ENCODE results near the gene TMEM143. TPM values are rescaled to one million over a fixed set of nuclear protein-coding genes. Genes with fewer than 3 reads are reported as not detected.

TMEM143 gene
- total and polyA plus RNA-seq, 4 donors: 3.2 to 10.2 (median 6.7) TPM

GRCh38 chr19:48393559-48394330 lies 30.0 kb upstream of the TMEM143 start, which contains the start of gene GRIN2D:
Gene GRIN2D, plus strand, starts transcription at chr19:48393668. Its CDS starts 4,725 bp downstream, at chr19:48398393.
- WGBS: 4% methylated on average over 40 of the region's 40 CpGs
- no peak within 1 kb of the TSS for H3K9ac ChIP-seq (ENCODE audit: low read depth in 1 of 2, low read length in 2 of 2)
- H3K4me1 ChIP-seq (ENCODE audit: control insufficient read depth in 4 of 4, insufficient read depth in 4 of 4, low read length in 3 of 4): peaks cover 0 to 11% (median 6%) of the 10 kb centered on the region in 4 donors
- H3K27me3 ChIP-seq (ENCODE audit: control insufficient read depth in 4 of 4, insufficient read depth in 4 of 4, low read length in 3 of 4): peaks cover 0 to 20% (median 13%) of the 10 kb centered on the region in 4 donors
- DNase-seq (ENCODE audit: low spot score): no peak
- H3K9me3 ChIP-seq (ENCODE audit: control insufficient read depth in 4 of 4, low read length in 3 of 4): no peaks in the 10 kb centered on the region
- H3K27ac ChIP-seq (ENCODE audit: low read depth in 1 of 2, low read length in 2 of 2): no peak within 1 kb of the TSS
- TF ChIP-seq MAX (IDR thresholded peaks at IDR 0.05) (no peak), REST (IDR thresholded peaks at IDR 0.05) (no peak), YY1 (IDR thresholded peaks at IDR 0.05) (no peak), ZBTB33 (IDR thresholded peaks at IDR 0.05) (no peak), ATF3 (IDR thresholded peaks at IDR 0.05) (no peak), SP1 (IDR thresholded peaks at IDR 0.05) (no peak), HNF4G (IDR thresholded peaks at IDR 0.05) (no peak), RXRA (IDR thresholded peaks at IDR 0.05) (no peak), JUND (IDR thresholded peaks at IDR 0.05) (no peak), RAD21 (IDR thresholded peaks at IDR 0.05) (no peak), GABPA (IDR thresholded peaks at IDR 0.05 in 1 of 2, conservative IDR thresholded peaks at IDR 0.05 in 1 of 2) (no peak), TAF1 (conservative IDR thresholded peaks at IDR 0.05) (no peak), HNF4A (conservative IDR thresholded peaks at IDR 0.05) (no peak), EGR1 (IDR thresholded peaks at IDR 0.05; ENCODE audit: low read depth in 2 of 2) (no peak), CTCF (IDR thresholded peaks at IDR 0.05; ENCODE audit: low read depth, low read length, missing input control) (no peak)
- H3K36me3 ChIP-seq (ENCODE audit: control insufficient read depth in 4 of 4, insufficient read depth in 3 of 4, low read depth in 1 of 4, low read length in 3 of 4): peaks cover 0 to 4% (median 1%) of the 10 kb centered on the region in 4 donors
- H3K4me3 ChIP-seq (ENCODE audit: low read depth in 1 of 3, low read length in 3 of 3): no peak within 1 kb of the TSS
